GM12878 (cell line): ENCODE results near the gene TTC39B. TPM values are rescaled to one million over a fixed set of nuclear protein-coding genes. Genes with fewer than 3 reads are reported as not detected.

Experiments used
- ATAC-seq: fragments of 200-7000 bp; cut with Tn5 transposase; 3 replicates; pipeline ENCODE4 v1.9.1; 2020; ENCODE audit warnings: mild to moderate bottlenecking, moderate library complexity
- BruUV-seq: library from RNA; stranded (reverse); fragments of 400-500 nt; replicated peaks from 2 replicates; lab custom pipeline; 2021; lab: Mats Ljungman, UMichigan
- CTCF ChIA-PET: fragments of 300-600 bp; sonication (Branson Sonifier 250); formaldehyde crosslinking; extraction: SDS; loops from one replicate; lab custom pipeline; 2021; ENCODE audit warnings: inconsistent platforms; lab: Yijun Ruan, JAX
- POLR2A ChIA-PET: fragments of 350-600 bp; formaldehyde crosslinking; extraction: SDS; loops from one replicate; lab custom pipeline; 2021; ENCODE audit warnings: inconsistent platforms; lab: Charles Lee
- RAD21 ChIA-PET: fragments of 300-600 bp; sonication (Branson Sonifier 250); formaldehyde crosslinking; loops from one replicate; lab custom pipeline; 2023; ENCODE audit warnings: antibody characterized with exemption; ENCODE audit not compliant: unreplicated experiment; lab: Charles Lee
- SMC1A ChIA-PET: fragments of 300-600 bp; sonication (Branson Sonifier 250); formaldehyde crosslinking; loops from one replicate; lab custom pipeline; 2023; ENCODE audit not compliant: unreplicated experiment, uncharacterized antibody; lab: Charles Lee
- DNase-seq: peaks from one replicate; pipeline ENCODE4 v3.0.0-alpha.2; 2011; ENCODE audit warnings: low read depth, low spot score
- FAIRE-seq: peaks from 3 replicates; lab custom pipeline; 2011; peaks lifted over from hg19 to GRCh38; lab: Jason Lieb, UNC
- H2AFZ ChIP-seq: 2 replicates; pipeline ENCODE4 v1.6.0; 2011; ENCODE audit warnings: low read depth, low read length, control low read depth; ENCODE audit not compliant: control insufficient read depth
- H3K27ac ChIP-seq: 2 replicates; pipeline ENCODE4 v1.5.1; 2011; ENCODE audit warnings: control low read depth; ENCODE audit not compliant: control insufficient read depth, insufficient read depth
- H3K27me3 ChIP-seq, 2 experiments: replicated peaks in 1 of 2; 2 replicates each; pipeline versions ENCODE4 v1.6.0 to v1.6.1; 2011; ENCODE audit warnings: low read length in 1 of 2; ENCODE audit not compliant: control insufficient read depth in 2 of 2, insufficient read depth in 2 of 2
- H3K36me3 ChIP-seq, 2 experiments: 2 replicates each; pipeline ENCODE4 v1.5.1; 2011; ENCODE audit warnings: low read length in 1 of 2; ENCODE audit not compliant: control insufficient read depth in 2 of 2, insufficient read depth in 2 of 2
- H3K4me1 ChIP-seq: 2 replicates; pipeline ENCODE4 v1.6.1; 2011; ENCODE audit warnings: mild to moderate bottlenecking, low read length, moderate library complexity, mixed read lengths; ENCODE audit not compliant: control insufficient read depth, insufficient read depth
- H3K4me2 ChIP-seq: 2 replicates; pipeline ENCODE4 v1.6.0; 2011; ENCODE audit warnings: control low read depth; ENCODE audit not compliant: control insufficient read depth, insufficient read depth
- H3K4me3 ChIP-seq: fragments of 200-600 bp; sonication (generic); 2 replicates; pipeline ENCODE4 v1.5.1; 2016
- H3K79me2 ChIP-seq: 2 replicates; pipeline ENCODE4 v1.6.0; 2011; ENCODE audit warnings: low read length; ENCODE audit not compliant: control insufficient read depth, insufficient read depth
- H3K9ac ChIP-seq: 2 replicates; pipeline ENCODE4 v1.8.0; 2011; ENCODE audit warnings: low read length, control low read depth, mixed read lengths; ENCODE audit not compliant: control insufficient read depth, insufficient read depth
- H3K9me3 ChIP-seq: replicated peaks from 3 replicates; pipeline ENCODE4 v1.5.1; 2011; ENCODE audit warnings: mild to moderate bottlenecking, low read length; ENCODE audit not compliant: control insufficient read depth, insufficient read depth
- H4K20me1 ChIP-seq: 2 replicates; pipeline ENCODE4 v1.6.0; 2011; ENCODE audit not compliant: control insufficient read depth, insufficient read depth
- ATF2 ChIP-seq: IDR thresholded peaks from 2 replicates; pipeline ENCODE4 v1.6.1; 2012; ENCODE audit warnings: low read length, inconsistent platforms
- CUX1 ChIP-seq: IDR thresholded peaks from 2 replicates; pipeline ENCODE4 v1.6.1; 2012; ENCODE audit warnings: improper control_type of control experiment, low read depth, low read length; ENCODE audit not compliant: insufficient replicate concordance
- FOXK2 ChIP-seq: fragments of 450-650 bp; IDR thresholded peaks from 2 replicates; pipeline ENCODE4 v1.6.1; 2017; ENCODE audit warnings: mild to moderate bottlenecking, moderate library complexity
- GATAD2B ChIP-seq: fragments of 450-650 bp; conservative IDR thresholded peaks from 2 replicates; pipeline ENCODE4 v1.6.1; 2017; ENCODE audit warnings: low read depth, mild to moderate bottlenecking, moderate library complexity
- NR2C2 ChIP-seq: IDR thresholded peaks from 2 replicates; pipeline ENCODE4 v1.6.1; 2011; ENCODE audit warnings: borderline replicate concordance, low read depth; ENCODE audit not compliant: control insufficient read depth, insufficient read length
- POLR2AphosphoS2 ChIP-seq: IDR thresholded peaks from 2 replicates; pipeline ENCODE4 v1.6.1; 2011; ENCODE audit warnings: low read depth, mild to moderate bottlenecking, low read length, improper control_type of control experiment, moderate library complexity
- RAD21 ChIP-seq: IDR thresholded peaks from 2 replicates; pipeline ENCODE4 v1.6.1; 2011; ENCODE audit warnings: mild to moderate bottlenecking, low read depth, low read length, moderate library complexity; ENCODE audit not compliant: insufficient read depth
- SMAD1 ChIP-seq: fragments of 450-650 bp; IDR thresholded peaks from 2 replicates; pipeline ENCODE4 v1.6.1; 2018; ENCODE audit warnings: mild to moderate bottlenecking, low read depth; ENCODE audit not compliant: partially characterized antibody
- SRF ChIP-seq, 2 experiments: IDR thresholded peaks; 2 replicates each; pipeline ENCODE4 v1.6.1; 2011; ENCODE audit warnings: low read depth in 2 of 2, low read length in 2 of 2, mild to moderate bottlenecking in 1 of 2, moderate library complexity in 1 of 2
- STAT1 ChIP-seq: fragments of 450-650 bp; conservative IDR thresholded peaks from 2 replicates; pipeline ENCODE4 v1.6.1; 2014; ENCODE audit warnings: antibody characterized with exemption, mild to moderate bottlenecking
- TCF3 ChIP-seq: IDR thresholded peaks from 2 replicates; pipeline ENCODE4 v1.6.1; 2012; ENCODE audit warnings: low read depth, mild to moderate bottlenecking, low read length, borderline replicate concordance; ENCODE audit not compliant: insufficient read depth
- WGBS: methylation state at CpG from one replicate; pipeline ENCODE4 v1.1.6; 2016; ENCODE audit warnings: low lambda C conversion rate; ENCODE audit not compliant: insufficient replicate concordance, insufficient coverage; ENCODE audit errors: missing lambda C conversion rate; 5-methylcytosine and 5-hydroxymethylcytosine counted together
- in situ Hi-C: fragments of 300-500 bp; cut with MboI; formaldehyde crosslinking; loops from 9 replicates; pipeline ENCODE4 v1.14.3; 2018; ENCODE audit warnings: mixed read lengths
- intact Hi-C: fragments of 100-400 bp; cut with micrococcal nuclease; formaldehyde crosslinking; loops from one replicate; pipeline ENCODE4 v1.14.2; 2022; ENCODE audit not compliant: unreplicated experiment
- polyA plus RNA-seq, 11 experiments: library from polyadenylated mRNA; depleted of rRNA in 4 of 11; unstranded in 6 of 11; stranded (reverse) in 5 of 11; fragments of >200 nt; fragmentation: Nextera tagmentation in 4 of 11; fragmentation: Illumina TruSeq in 1 of 11; extraction: Ambion mirVana in 4 of 11; extraction: Trizol in 1 of 11; gene quantifications; 1 replicate in 1 of 11; 2 replicates in 10 of 11; pipeline versions ENCODE4 v1.2.1 to v1.2.3, GENCODE V29; 2011 to 2016; ENCODE audit warnings: inconsistent platforms in 2 of 11, missing spikeins in 2 of 11, low read depth in 1 of 11
- total RNA-seq, 4 experiments: library from RNA; depleted of rRNA in 3 of 4; stranded (reverse); fragments of >200 nt in 3 of 4; fragmentation: Illumina TruSeq in 1 of 4; extraction: Trizol in 1 of 4; gene quantifications; 2 replicates each; pipeline versions ENCODE4 v1.2.1 to v1.2.3, GENCODE V29; 2013 to 2021

The TTC39B gene
- total and polyA plus RNA-seq, 10 of the 15 experiments (the other 5 are each of a cell fraction or from before 2014, with no cell fraction given): 0.68 to 2.5 (median 1.5) TPM

- no peaks in the 10 kb centered on the region for H3K36me3 ChIP-seq
- no peak for FAIRE-seq
- ChIA-PET RAD21 (interaction anchor here (0.7 kb wide), 1 partner anchor 30 kb away, joined by 3 read pairs; no protein-coding TSS in a partner anchor), CTCF (interaction anchor here (0.6 kb wide), 1 partner anchor 462 kb away, joined by 3 read pairs; no protein-coding TSS in a partner anchor), SMC1A (interaction anchor here (0.6 to 1.4 kb wide), 5 partner anchors 8 to 1174 kb away, joined by 3 to 6 read pairs (median 3); no protein-coding TSS in a partner anchor), POLR2A (no interaction called here)
- H4K20me1 ChIP-seq: no peaks in the 10 kb centered on the region
- 28% methylated on average over 3 of the region's 3 CpGs for WGBS
- TF ChIP-seq TCF3: no peak
- TF ChIP-seq FOXK2: no peak
- no peak for TF ChIP-seq NR2C2
- no peaks in the 10 kb centered on the region for H3K27me3 ChIP-seq
- no peaks in the 10 kb centered on the region for H3K79me2 ChIP-seq
- in situ Hi-C loops: no loop called here
- no peak overlapping the region for H3K4me2 ChIP-seq
- H3K9ac ChIP-seq: no peak overlapping the region
- no peak overlapping the region for H2AFZ ChIP-seq
- H3K27ac ChIP-seq: no peak overlapping the region
- H3K4me1 ChIP-seq: no peaks in the 10 kb centered on the region
- intact Hi-C loops: no loop called here
- ATAC-seq: no peak
- no peaks in the 10 kb centered on the region for H3K9me3 ChIP-seq
- H3K4me3 ChIP-seq: no peak overlapping the region
- DNase-seq: no peak
- no TSS peak for BruUV-seq
Measured at GRCh38 chr9:15182730-15183129, 124.3 kb downstream of the TTC39B start.

- no peaks in the 10 kb centered on the region for H3K4me1 ChIP-seq
- no peak overlapping the region for H3K4me3 ChIP-seq
- DNase-seq (no peak), ATAC-seq (no peak), FAIRE-seq (no peak)
- no peak overlapping the region for H3K9ac ChIP-seq
- WGBS: 41% methylated on average over 2 of the region's 2 CpGs
- no peaks in the 10 kb centered on the region for H4K20me1 ChIP-seq
- ChIA-PET RAD21 (no interaction called here), SMC1A (interaction anchor here (0.9 to 1.4 kb wide), 2 partner anchors 17 to 28 kb away, joined by 3 to 6 read pairs; no protein-coding TSS in a partner anchor), POLR2A (no interaction called here), CTCF (no interaction called here)
- no peak overlapping the region for H3K4me2 ChIP-seq
- in situ Hi-C loops: no loop called here
- BruUV-seq: no TSS peak
- intact Hi-C loops: no loop called here
- H3K9me3 ChIP-seq: no peaks in the 10 kb centered on the region
- no peaks in the 10 kb centered on the region for H3K36me3 ChIP-seq
- no peaks in the 10 kb centered on the region for H3K27me3 ChIP-seq
- no peak overlapping the region for H3K27ac ChIP-seq
- H3K79me2 ChIP-seq: no peaks in the 10 kb centered on the region
- TF ChIP-seq SRF (IDR thresholded peaks at IDR 0.05; ENCODE audit: low read depth in 2 of 2, low read length in 2 of 2) (no peak), SMAD1 (no peak), CUX1 (no peak), GATAD2B (no peak), RAD21 (no peak), ATF2 (no peak), STAT1 (no peak), POLR2AphosphoS2 (no peak)
- no peak overlapping the region for H2AFZ ChIP-seq
Measured at GRCh38 chr9:15182101-15182551, 124.9 kb downstream of the TTC39B start.
